Stimulated activated naive CD8-positive, alpha-beta T cell treated with anti-CD3 and anti-CD28 coated beads, Interleukin-15, amount 100 ng/mL, for 72 hours (primary cell): ENCODE data around the gene LDAF1.
A peak's percentile ranks its signal among the peaks of the same experiment; 100 is the strongest.
"Not testable (repeated sequence)": the region's sequence is repeated elsewhere in the genome, so short reads cannot be mapped to it uniquely, and the experiment has no call there.

Experiments
- ATAC-seq: fragments of 150-1000 bp; cut with Tn5 transposase; 2 replicates; pipeline ENCODE4 v1.10.0; 2021; ENCODE audit warnings: mild to moderate bottlenecking, moderate library complexity
- DNase-seq, 2 donors: peaks; one replicate each; pipeline ENCODE4 v3.0.0; 2021 to 2022
- H3K27ac Mint-ChIP-seq, 2 donors: one replicate each; pipeline ENCODE4 v1.8.0; 2022; ENCODE audit warnings: mild to moderate bottlenecking in 2 of 2, mixed read lengths in 2 of 2, moderate library complexity in 2 of 2
- H3K27me3 Mint-ChIP-seq: one replicate; pipeline ENCODE4 v1.8.0; 2022; ENCODE audit warnings: mixed read lengths
- H3K4me1 Mint-ChIP-seq: one replicate; pipeline ENCODE4 v1.8.0; 2022; ENCODE audit warnings: mild to moderate bottlenecking, mixed read lengths
- H3K4me3 Mint-ChIP-seq, 2 donors: one replicate each; pipeline ENCODE4 v1.8.0; 2022; ENCODE audit warnings: mild to moderate bottlenecking in 2 of 2, mixed read lengths in 2 of 2, moderate library complexity in 1 of 2
- H3K9me3 Mint-ChIP-seq, 2 donors: one replicate each; pipeline ENCODE4 v1.8.0; 2022; ENCODE audit warnings: mixed read lengths in 2 of 2

The LDAF1 gene

GRCh38 chr16:21175397-21175796 is 16.9 kb downstream of the LDAF1 start:
- ATAC-seq: no peak
- no peak overlapping the region for H3K4me3 Mint-ChIP-seq
- H3K27ac Mint-ChIP-seq: no peak overlapping the region
- H3K9me3 Mint-ChIP-seq: peaks cover 0 to 8% of the 10 kb centered on the region in 2 donors
- no peak for DNase-seq
- H3K27me3 Mint-ChIP-seq: no peaks in the 10 kb centered on the region
- no peaks in the 10 kb centered on the region for H3K4me1 Mint-ChIP-seq

GRCh38 chr16:21179126-21179982 is 20.9 kb downstream of the LDAF1 start:
- Mint-ChIP-seq H3K4me1 (peaks cover under 1% of the 10 kb centered on the region), H3K27me3 (no peaks in the 10 kb centered on the region), H3K27ac (no peak overlapping the region), H3K4me3 (no peak overlapping the region), H3K9me3 (peaks cover 11% of the 10 kb centered on the region in 2 donors)
- no peak for DNase-seq
- no peak for ATAC-seq

- DNase-seq: no peak
- H3K9me3 Mint-ChIP-seq: peaks cover 17% of the 10 kb centered on the region in 2 donors
- ATAC-seq: no peak
- H3K4me3 Mint-ChIP-seq: no peak overlapping the region
- H3K27ac Mint-ChIP-seq: no peak overlapping the region
- H3K4me1 Mint-ChIP-seq: peaks cover 7% of the 10 kb centered on the region
- no peaks in the 10 kb centered on the region for H3K27me3 Mint-ChIP-seq
These were observed 21.5 kb downstream of the LDAF1 start for GRCh38 chr16:21179983-21180365.

GRCh38 chr16:21183995-21184394 is 25.5 kb downstream of the LDAF1 start:
- peaks cover 17 to 22% of the 10 kb centered on the region in 2 donors for H3K9me3 Mint-ChIP-seq
- no peak for DNase-seq
- peaks cover 20% of the 10 kb centered on the region for H3K4me1 Mint-ChIP-seq
- H3K27me3 Mint-ChIP-seq: no peaks in the 10 kb centered on the region
- H3K27ac Mint-ChIP-seq: no peak overlapping the region
- no peak for ATAC-seq
- no peak overlapping the region for H3K4me3 Mint-ChIP-seq

- H3K27me3 Mint-ChIP-seq: peaks cover 5% of the 10 kb centered on the region
- H3K27ac Mint-ChIP-seq: peak overlapping the region in 1 of 2 donors; percentile 19
- peaks cover 20% of the 10 kb centered on the region for H3K4me1 Mint-ChIP-seq
- no peak overlapping the region for H3K4me3 Mint-ChIP-seq
- DNase-seq (peak in 1 of 2 donors; percentile 31), ATAC-seq (peak; percentile 72)
- H3K9me3 Mint-ChIP-seq: peaks cover 16 to 22% of the 10 kb centered on the region in 2 donors
These were observed 26.4 kb downstream of the LDAF1 start for GRCh38 chr16:21184834-21185233.

GRCh38 chr16:21185659-21186325 is 27.3 kb downstream of the LDAF1 start:
- Mint-ChIP-seq H3K4me1 (peaks cover 20% of the 10 kb centered on the region), H3K27me3 (peaks cover 11% of the 10 kb centered on the region), H3K9me3 (peaks cover 16 to 22% of the 10 kb centered on the region in 2 donors), H3K4me3 (no peak overlapping the region), H3K27ac (no peak overlapping the region)
- no peak for DNase-seq
- no peak for ATAC-seq

- peaks cover 11% of the 10 kb centered on the region for H3K27me3 Mint-ChIP-seq
- DNase-seq: no peak
- H3K4me1 Mint-ChIP-seq: peaks cover 20% of the 10 kb centered on the region
- H3K27ac Mint-ChIP-seq: no peak overlapping the region
- no peak for ATAC-seq
- H3K4me3 Mint-ChIP-seq: no peak overlapping the region
- H3K9me3 Mint-ChIP-seq: peaks cover 16 to 22% of the 10 kb centered on the region in 2 donors
These were observed 27.8 kb downstream of the LDAF1 start for GRCh38 chr16:21186326-21186691.

- H3K9me3 Mint-ChIP-seq: peaks cover 11 to 13% of the 10 kb centered on the region in 2 donors
- H3K27ac Mint-ChIP-seq: no peak overlapping the region
- H3K27me3 Mint-ChIP-seq: peaks cover 13% of the 10 kb centered on the region
- H3K4me3 Mint-ChIP-seq: no peak overlapping the region
- DNase-seq (no peak), ATAC-seq (no peak)
- peaks cover 19% of the 10 kb centered on the region for H3K4me1 Mint-ChIP-seq
These were observed 30.8 kb downstream of the LDAF1 start for GRCh38 chr16:21189311-21189710.

- peaks cover 4 to 6% of the 10 kb centered on the region in 2 donors for H3K9me3 Mint-ChIP-seq
- H3K27ac Mint-ChIP-seq: no peak overlapping the region
- no peak overlapping the region for H3K4me3 Mint-ChIP-seq
- DNase-seq: no peak
- H3K4me1 Mint-ChIP-seq: peaks cover 19% of the 10 kb centered on the region
- peaks cover 20% of the 10 kb centered on the region for H3K27me3 Mint-ChIP-seq
- no peak for ATAC-seq
These were observed 31.5 kb downstream of the LDAF1 start for GRCh38 chr16:21190013-21190412.

- no peaks in the 10 kb centered on the region for H3K9me3 Mint-ChIP-seq
These were observed 32.1 kb downstream of the LDAF1 start for GRCh38 chr16:21190599-21190998.

GRCh38 chr16:21192991-21193390 is 34.5 kb downstream of the LDAF1 start:
- ATAC-seq (no peak), DNase-seq (no peak)
- Mint-ChIP-seq H3K4me3 (no peak overlapping the region), H3K9me3 (no peaks in the 10 kb centered on the region), H3K27ac (no peak overlapping the region), H3K27me3 (peaks cover 26% of the 10 kb centered on the region), H3K4me1 (peaks cover 14% of the 10 kb centered on the region)

More at GRCh38 chr16:21190599-21190998, 32.1 kb downstream of the LDAF1 start:
- ATAC-seq: no peak
- H3K27ac Mint-ChIP-seq: no peak overlapping the region
- peaks cover 26% of the 10 kb centered on the region for H3K27me3 Mint-ChIP-seq
- peaks cover 14% of the 10 kb centered on the region for H3K4me1 Mint-ChIP-seq
- no peak for DNase-seq
- no peak overlapping the region for H3K4me3 Mint-ChIP-seq

- Mint-ChIP-seq H3K4me1 (peaks cover 7% of the 10 kb centered on the region), H3K4me3 (no peak overlapping the region), H3K27ac (no peak overlapping the region), H3K27me3 (peaks cover 33% of the 10 kb centered on the region), H3K9me3 (no peaks in the 10 kb centered on the region)
- DNase-seq: no peak
- no peak for ATAC-seq
These were observed 36.4 kb downstream of the LDAF1 start for GRCh38 chr16:21194771-21195301.

- not testable (repeated sequence) for H3K4me1 Mint-ChIP-seq, DNase-seq, ATAC-seq, H3K27ac Mint-ChIP-seq, H3K4me3 Mint-ChIP-seq, H3K9me3 Mint-ChIP-seq
- H3K27me3 Mint-ChIP-seq: peaks cover 32% of the 10 kb centered on the region
These were observed 36.9 kb downstream of the LDAF1 start for GRCh38 chr16:21195330-21195729.

GRCh38 chr16:21197112-21197511 is 38.6 kb downstream of the LDAF1 start:
- no peak for DNase-seq
- Mint-ChIP-seq H3K4me3 (no peak overlapping the region), H3K27me3 (peaks cover 49% of the 10 kb centered on the region), H3K9me3 (no peaks in the 10 kb centered on the region), H3K27ac (no peak overlapping the region), H3K4me1 (peaks cover 7% of the 10 kb centered on the region)
- ATAC-seq: no peak

- DNase-seq: no peak
- H3K4me1 Mint-ChIP-seq: peaks cover 7% of the 10 kb centered on the region
- no peak overlapping the region for H3K4me3 Mint-ChIP-seq
- no peaks in the 10 kb centered on the region for H3K9me3 Mint-ChIP-seq
- no peak overlapping the region for H3K27ac Mint-ChIP-seq
- no peak for ATAC-seq
- H3K27me3 Mint-ChIP-seq: peaks cover 54% of the 10 kb centered on the region
These were observed 39.1 kb downstream of the LDAF1 start for GRCh38 chr16:21197621-21198020.

GRCh38 chr16:21199607-21200218 is 41.2 kb downstream of the LDAF1 start:
- no peak for DNase-seq
- ATAC-seq: no peak

More at GRCh38 chr16:21199607-21200218, 41.2 kb downstream of the LDAF1 start:
- H3K27ac Mint-ChIP-seq: no peak overlapping the region
- H3K4me1 Mint-ChIP-seq: peaks cover 3% of the 10 kb centered on the region
- H3K27me3 Mint-ChIP-seq: peaks cover 56% of the 10 kb centered on the region
- H3K9me3 Mint-ChIP-seq: no peaks in the 10 kb centered on the region
- H3K4me3 Mint-ChIP-seq: no peak overlapping the region
